PC-9 (cell line): ENCODE results near the gene KRT6B.

Experiments used
- EZH2 ChIP-seq: fragments of 200-600 bp; sonication (generic); IDR thresholded peaks from 2 replicates; pipeline ENCODE4 v1.8.0; 2017; ENCODE audit warnings: antibody characterized with exemption, low read depth
- TF ChIP-seq, protein P1 (sequence below): fragments of 200-600 bp; sonication (generic); conservative IDR thresholded peaks from 2 replicates; pipeline ENCODE4 v1.6.1; 2017; ENCODE audit warnings: mixed run types, antibody characterized with exemption, mild to moderate bottlenecking, moderate library complexity

DNA sequence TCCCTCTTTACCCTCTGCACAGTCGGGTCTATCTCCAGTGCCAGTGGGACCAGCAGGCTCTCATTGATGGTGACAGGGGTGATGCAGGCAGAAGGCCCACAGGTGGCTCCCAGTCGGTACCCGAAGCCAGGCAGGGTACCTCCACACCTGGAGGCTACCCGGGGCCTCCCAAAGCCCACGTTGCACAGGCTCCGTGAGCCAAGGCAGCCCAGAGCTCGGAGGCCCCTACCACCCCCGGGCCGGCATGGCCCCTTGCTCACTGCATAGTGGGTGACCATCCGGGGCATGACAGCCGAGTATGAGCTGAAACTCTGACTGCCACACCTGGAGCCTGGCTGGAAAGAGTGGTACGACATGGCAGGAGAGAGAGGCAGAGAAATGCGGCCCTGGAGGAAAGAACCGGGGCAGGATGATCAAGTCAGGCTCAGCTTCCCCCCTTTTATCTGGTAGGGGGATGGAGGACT lies 46.0 kb downstream of the KRT6B start, which contains the start of gene KRT82:
- TF ChIP-seq, protein P1, sequence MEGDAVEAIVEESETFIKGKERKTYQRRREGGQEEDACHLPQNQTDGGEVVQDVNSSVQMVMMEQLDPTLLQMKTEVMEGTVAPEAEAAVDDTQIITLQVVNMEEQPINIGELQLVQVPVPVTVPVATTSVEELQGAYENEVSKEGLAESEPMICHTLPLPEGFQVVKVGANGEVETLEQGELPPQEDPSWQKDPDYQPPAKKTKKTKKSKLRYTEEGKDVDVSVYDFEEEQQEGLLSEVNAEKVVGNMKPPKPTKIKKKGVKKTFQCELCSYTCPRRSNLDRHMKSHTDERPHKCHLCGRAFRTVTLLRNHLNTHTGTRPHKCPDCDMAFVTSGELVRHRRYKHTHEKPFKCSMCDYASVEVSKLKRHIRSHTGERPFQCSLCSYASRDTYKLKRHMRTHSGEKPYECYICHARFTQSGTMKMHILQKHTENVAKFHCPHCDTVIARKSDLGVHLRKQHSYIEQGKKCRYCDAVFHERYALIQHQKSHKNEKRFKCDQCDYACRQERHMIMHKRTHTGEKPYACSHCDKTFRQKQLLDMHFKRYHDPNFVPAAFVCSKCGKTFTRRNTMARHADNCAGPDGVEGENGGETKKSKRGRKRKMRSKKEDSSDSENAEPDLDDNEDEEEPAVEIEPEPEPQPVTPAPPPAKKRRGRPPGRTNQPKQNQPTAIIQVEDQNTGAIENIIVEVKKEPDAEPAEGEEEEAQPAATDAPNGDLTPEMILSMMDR: no peak
- TF ChIP-seq EZH2: no peak
